Activated naive CD8-positive, alpha-beta T cell treated with anti-CD3 and anti-CD28 coated beads, Interleukin-2, amount 50 U/mL, for 24 hours (primary cell): ENCODE results near the gene ESYT2.

Experiments used
- ATAC-seq: fragments of 150-1000 bp; cut with Tn5 transposase; one replicate; pipeline ENCODE4 v1.10.0; 2021
- DNase-seq: peaks from one replicate; pipeline ENCODE4 v3.0.0; 2021
- H3K27ac Mint-ChIP-seq: one replicate; pipeline ENCODE4 v1.8.0; 2021; ENCODE audit warnings: mild to moderate bottlenecking, mixed read lengths
- H3K27me3 Mint-ChIP-seq: one replicate; pipeline ENCODE4 v1.8.0; 2021; ENCODE audit warnings: mixed read lengths
- H3K36me3 Mint-ChIP-seq: one replicate; pipeline ENCODE4 v1.8.0; 2021; ENCODE audit warnings: low read depth, mixed read lengths
- H3K4me1 Mint-ChIP-seq: one replicate; pipeline ENCODE4 v1.8.0; 2021; ENCODE audit warnings: mixed read lengths
- H3K4me3 Mint-ChIP-seq: one replicate; pipeline ENCODE4 v1.8.0; 2021; ENCODE audit warnings: mild to moderate bottlenecking, moderate library complexity, mixed read lengths
- H3K9me3 Mint-ChIP-seq: one replicate; pipeline ENCODE4 v1.8.0; 2021; ENCODE audit warnings: mixed read lengths

Gene ESYT2

DNA sequence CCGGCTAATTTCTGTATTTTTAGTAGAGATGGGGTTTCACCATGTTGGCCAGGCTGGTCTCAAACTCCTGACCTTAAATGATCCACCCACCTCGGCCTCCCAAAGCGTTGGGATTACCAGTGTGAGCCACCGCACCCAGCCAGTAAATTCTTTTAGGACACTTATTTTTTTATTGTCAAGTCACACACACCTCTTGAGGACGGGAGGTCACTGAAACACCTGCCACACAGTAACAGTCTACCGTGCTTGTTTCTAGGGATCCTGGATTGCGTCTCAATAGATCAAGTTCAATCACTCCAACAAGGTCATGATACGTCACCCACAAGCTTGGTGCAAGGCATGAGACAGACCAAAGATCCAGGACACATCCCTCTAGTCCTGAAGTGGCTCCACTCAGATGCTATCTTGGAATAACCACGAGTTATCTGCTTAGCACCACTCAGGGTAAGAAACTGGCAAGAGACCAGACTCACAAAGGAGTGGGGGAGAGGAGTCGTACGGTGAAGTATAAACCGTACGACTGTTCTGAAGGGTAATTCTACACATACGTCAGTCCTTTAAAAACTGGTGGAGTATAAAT, 65.8 kb downstream of the ESYT2 start:
- Mint-ChIP-seq H3K27me3 (no peaks in the 10 kb centered on the region), H3K9me3 (no peaks in the 10 kb centered on the region), H3K4me1 (peaks cover 11% of the 10 kb centered on the region), H3K4me3 (no peak overlapping the region), H3K36me3 (peaks cover 45% of the 10 kb centered on the region), H3K27ac (no peak overlapping the region)
- ATAC-seq (no peak), DNase-seq (no peak)

DNA sequence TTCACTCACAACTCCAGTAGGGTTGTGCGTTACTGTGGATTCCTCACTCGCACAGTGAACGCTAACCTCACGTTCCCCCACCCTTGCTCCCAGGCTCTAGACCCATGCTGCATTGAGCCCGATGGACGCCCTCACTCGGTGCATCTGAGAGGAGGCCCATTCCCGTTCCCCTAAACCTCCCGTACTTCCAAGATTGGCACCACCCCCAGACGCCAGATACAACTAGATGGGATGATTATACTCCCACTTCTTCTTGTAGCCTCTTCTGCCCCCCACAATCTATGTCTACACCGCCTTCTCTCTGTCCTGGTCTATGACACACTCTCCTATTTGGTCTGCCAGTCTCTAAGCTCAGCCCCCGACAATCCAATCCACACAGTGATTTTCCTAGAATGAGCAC, 67.4 kb downstream of the ESYT2 start:
- Mint-ChIP-seq H3K4me1 (peaks cover 11% of the 10 kb centered on the region), H3K9me3 (no peaks in the 10 kb centered on the region), H3K36me3 (peaks cover 56% of the 10 kb centered on the region), H3K27me3 (no peaks in the 10 kb centered on the region), H3K4me3 (no peak overlapping the region), H3K27ac (no peak overlapping the region)
- no peak for ATAC-seq
- DNase-seq = no peak

DNA sequence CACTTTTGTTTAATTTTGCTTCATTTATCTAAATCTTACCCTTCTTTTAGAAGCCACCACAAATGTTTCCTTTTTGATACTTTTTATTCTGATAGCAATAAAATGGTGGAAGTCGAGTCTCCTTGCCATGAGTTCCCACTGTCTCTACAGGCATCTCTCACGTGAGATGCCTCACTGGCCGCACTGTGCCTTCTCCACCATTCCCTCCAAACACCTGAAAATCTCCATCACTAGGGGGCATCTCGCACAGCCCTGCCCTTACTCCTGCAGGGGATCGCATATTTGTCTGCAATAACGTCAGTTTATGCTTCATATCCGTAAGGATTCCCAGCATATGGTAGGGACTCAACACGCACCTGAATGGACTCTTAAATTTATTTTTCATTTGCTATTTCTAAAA, 68.4 kb downstream of the ESYT2 start:
- Mint-ChIP-seq H3K27ac (no peak overlapping the region), H3K4me1 (peaks cover 3% of the 10 kb centered on the region), H3K27me3 (no peaks in the 10 kb centered on the region), H3K9me3 (no peaks in the 10 kb centered on the region), H3K36me3 (peaks cover 54% of the 10 kb centered on the region), H3K4me3 (no peak overlapping the region)
- no peak for ATAC-seq
- DNase-seq = no peak

DNA sequence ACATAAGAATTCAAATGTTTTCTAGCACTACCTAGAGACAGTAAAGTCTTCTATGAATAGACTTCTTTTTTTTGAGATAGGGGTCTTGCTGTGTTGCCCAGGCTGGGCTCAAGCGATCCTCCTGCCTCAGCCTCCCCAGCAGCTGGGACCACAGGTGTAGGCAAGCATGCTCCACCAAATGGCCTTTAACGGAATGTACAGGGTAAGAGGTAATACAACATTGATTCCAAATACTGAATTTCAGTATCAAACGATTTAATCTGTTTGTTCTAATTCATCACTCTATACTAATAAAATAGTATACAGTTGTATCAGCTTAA, 68.9 kb downstream of the ESYT2 start:
- H3K4me3 Mint-ChIP-seq = no peak overlapping the region
- ATAC-seq (no peak), DNase-seq (no peak)
- H3K27ac Mint-ChIP-seq = no peak overlapping the region
- H3K4me1 Mint-ChIP-seq = no peaks in the 10 kb centered on the region
- H3K9me3 Mint-ChIP-seq = no peaks in the 10 kb centered on the region
- H3K36me3 Mint-ChIP-seq = peaks cover 55% of the 10 kb centered on the region
- H3K27me3 Mint-ChIP-seq = no peaks in the 10 kb centered on the region

DNA sequence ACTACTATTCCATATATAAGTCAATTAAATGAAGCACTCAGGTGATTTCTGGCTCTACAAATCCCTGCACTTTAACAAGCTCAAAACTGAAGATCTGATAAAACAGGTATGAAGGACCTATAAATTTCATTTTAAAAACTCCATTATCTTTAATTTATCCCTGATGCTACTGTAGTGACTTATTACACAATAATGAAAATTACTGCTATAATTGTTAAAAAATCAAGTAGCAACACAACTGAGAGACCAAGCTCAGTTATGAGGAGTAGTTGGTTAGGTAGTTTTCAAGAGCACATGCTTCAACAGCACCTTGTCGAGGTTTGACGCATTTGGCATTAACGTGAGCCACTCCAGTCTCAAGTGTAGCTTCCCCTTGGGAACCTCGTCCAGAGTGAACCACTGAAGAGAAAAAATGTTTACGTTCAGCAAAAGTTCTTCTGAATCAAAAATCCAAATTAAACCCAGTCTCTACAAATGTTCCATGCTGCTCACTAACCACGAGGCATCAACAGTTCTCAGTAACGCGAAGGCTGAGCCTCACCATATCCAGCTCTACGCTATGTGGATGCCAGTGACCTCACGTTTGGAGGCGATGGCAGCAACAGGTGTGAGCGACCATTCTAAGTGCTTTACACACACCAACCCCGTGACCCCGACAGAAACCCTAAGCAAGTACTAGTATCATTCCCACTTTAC, 69.4 kb downstream of the ESYT2 start:
- Mint-ChIP-seq H3K27ac (no peak overlapping the region), H3K4me3 (no peak overlapping the region), H3K9me3 (no peaks in the 10 kb centered on the region), H3K27me3 (no peaks in the 10 kb centered on the region), H3K4me1 (no peaks in the 10 kb centered on the region), H3K36me3 (peaks cover 57% of the 10 kb centered on the region)
- DNase-seq (no peak), ATAC-seq (no peak)

DNA sequence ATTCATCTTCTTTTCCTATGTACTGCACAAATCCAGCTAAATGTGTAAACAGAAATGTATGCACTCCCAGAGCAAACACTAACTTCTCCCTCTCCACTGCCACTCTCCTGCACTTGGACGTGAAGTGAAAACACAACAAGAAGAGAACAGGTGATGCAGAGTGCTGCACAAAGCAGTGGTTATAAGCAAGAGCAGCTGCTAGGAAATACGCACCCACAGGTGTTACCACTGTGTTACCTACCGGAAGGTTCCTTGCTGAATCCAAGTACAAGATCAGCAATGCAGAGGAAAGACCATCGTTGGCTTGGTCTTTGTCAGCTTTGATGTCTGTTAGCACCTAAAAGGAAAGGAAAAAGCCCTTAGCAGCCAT, 70.1 kb downstream of the ESYT2 start:
- ATAC-seq = no peak

DNA sequence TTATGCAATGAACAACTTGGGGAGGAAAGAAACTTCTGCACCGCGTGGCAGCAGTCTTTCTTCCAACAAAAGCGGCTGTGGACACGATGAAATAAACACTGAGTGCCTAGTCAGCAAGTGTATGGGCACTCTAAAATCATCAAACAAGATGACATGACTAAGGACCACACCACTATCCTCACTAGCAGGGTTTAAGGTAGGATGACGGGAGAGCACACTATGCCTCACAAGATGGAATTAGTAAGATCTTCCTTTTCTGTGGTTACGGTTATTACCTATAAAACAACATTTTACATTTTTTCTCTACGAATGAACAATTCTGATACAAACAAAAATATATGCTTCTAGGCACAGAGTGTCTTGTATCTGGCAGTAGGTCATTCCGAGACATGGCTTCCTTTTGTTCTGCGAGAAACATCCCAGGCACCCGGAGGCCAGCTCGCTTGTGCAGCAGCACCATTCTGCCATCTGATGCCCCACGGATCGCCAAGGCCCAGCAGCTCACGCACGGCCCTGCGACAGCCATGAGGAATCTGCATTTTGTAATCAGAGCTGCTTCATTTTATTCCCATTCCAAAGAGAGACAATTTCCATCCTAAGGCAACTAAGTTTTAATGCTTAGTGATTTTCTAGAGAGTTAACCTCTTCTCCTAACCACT, 70.6 kb downstream of the ESYT2 start:
- Mint-ChIP-seq H3K27ac (no peak overlapping the region), H3K36me3 (peaks cover 54% of the 10 kb centered on the region), H3K4me1 (no peaks in the 10 kb centered on the region), H3K27me3 (no peaks in the 10 kb centered on the region), H3K9me3 (no peaks in the 10 kb centered on the region), H3K4me3 (no peak overlapping the region)
- ATAC-seq (no peak), DNase-seq (no peak)

More for the DNA sequence above, 70.1 kb downstream of the ESYT2 start:
- Mint-ChIP-seq H3K27me3 (no peaks in the 10 kb centered on the region), H3K9me3 (no peaks in the 10 kb centered on the region), H3K4me1 (no peaks in the 10 kb centered on the region), H3K4me3 (no peak overlapping the region), H3K27ac (no peak overlapping the region), H3K36me3 (peaks cover 55% of the 10 kb centered on the region)
- no peak for DNase-seq

DNA sequence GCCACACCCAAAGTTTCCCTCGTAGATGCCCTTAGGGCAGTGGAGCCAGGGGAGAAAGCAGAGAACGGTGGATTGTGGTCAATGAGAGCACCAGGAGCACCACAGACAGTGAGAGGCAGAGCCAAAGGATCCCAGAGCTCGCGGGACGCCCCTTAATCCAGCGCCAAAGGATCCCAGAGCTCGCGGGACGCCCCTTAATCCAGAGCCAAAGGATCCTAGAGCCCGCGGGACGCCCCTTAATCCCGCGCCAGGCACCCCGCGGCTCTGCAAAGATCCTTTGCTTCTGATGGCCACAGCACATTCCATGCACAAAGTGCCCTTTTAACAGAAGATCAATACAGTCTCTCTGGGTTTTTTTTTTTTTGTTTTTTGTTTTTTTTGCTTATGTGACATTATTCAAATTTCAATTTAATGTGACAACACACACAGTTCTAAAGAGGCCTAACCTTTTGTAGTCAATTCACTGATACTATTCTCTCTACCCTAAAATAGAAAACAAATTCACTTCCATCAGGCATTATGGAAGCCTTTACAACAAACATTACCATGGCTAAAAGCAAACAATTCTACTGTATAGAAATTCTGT, 71.8 kb downstream of the ESYT2 start:
- H3K27ac Mint-ChIP-seq = no peak overlapping the region
- H3K36me3 Mint-ChIP-seq = peaks cover 61% of the 10 kb centered on the region
- peaks cover 4% of the 10 kb centered on the region for H3K4me1 Mint-ChIP-seq
- H3K9me3 Mint-ChIP-seq = no peaks in the 10 kb centered on the region
- H3K4me3 Mint-ChIP-seq = no peak overlapping the region
- no peak for ATAC-seq
- H3K27me3 Mint-ChIP-seq = no peaks in the 10 kb centered on the region
- no peak for DNase-seq

DNA sequence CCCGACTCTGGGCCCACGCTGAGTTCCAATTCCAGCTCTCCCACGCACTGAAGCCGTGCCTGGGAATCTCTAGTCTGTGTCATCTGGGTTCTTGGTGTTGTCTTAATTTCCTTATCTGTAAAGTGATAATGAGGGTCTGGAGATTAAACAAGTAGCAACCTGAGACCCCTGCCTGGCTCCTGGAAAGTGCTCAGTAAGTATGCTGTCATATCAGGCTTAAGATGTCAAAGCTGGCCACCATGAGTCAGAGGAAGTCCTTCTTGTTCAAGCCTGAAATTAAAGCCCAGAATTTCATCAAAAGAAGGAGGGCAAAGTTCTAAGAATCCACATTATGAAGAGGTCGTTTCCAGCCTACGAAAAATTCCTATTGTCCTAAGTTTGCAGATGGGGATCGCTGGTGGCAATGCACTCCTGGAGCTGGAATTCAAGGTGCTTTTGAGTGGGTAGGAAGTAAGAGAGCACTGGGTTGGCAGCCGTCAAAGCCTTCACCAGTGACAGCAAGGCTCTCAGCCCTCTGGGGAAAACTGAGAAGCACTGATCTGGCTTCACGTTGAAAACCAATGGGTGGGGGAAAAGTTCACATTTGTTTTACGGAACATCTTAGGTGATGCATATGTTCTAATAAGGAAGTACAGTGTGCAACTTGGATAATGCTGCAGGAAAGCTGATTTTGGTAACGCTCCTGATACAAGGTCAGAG, 74.4 kb downstream of the ESYT2 start:
- Mint-ChIP-seq H3K4me1 (peaks cover 12% of the 10 kb centered on the region), H3K36me3 (peaks cover 47% of the 10 kb centered on the region), H3K4me3 (no peak overlapping the region), H3K27me3 (no peaks in the 10 kb centered on the region), H3K27ac (no peak overlapping the region), H3K9me3 (no peaks in the 10 kb centered on the region)
- ATAC-seq = no peak
- no peak for DNase-seq

DNA sequence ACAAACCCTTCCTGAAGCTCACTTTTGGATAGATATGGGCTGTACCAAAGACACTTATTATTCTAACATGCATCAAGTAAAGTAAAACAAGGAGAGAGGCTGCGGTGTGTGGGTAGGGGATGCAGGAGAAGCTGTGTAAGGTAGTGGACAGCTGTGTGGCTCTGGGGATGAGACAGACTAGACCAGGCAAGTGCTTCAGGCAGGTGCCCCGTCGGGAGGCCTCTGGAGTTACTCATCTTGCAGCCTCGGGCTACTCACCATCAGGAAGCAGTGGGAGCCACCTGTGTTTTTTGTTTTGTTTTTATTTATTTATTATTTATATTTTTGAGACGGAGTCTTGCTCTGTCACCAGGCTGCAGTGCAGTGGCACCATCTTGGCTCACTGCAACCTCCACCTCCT, 75.4 kb downstream of the ESYT2 start:
- peaks cover 44% of the 10 kb centered on the region for H3K36me3 Mint-ChIP-seq
- ATAC-seq (no peak), DNase-seq (no peak)
- no peak overlapping the region for H3K4me3 Mint-ChIP-seq
- peak overlapping the region; percentile 43 for H3K27ac Mint-ChIP-seq
- H3K4me1 Mint-ChIP-seq = peaks cover 12% of the 10 kb centered on the region
- no peaks in the 10 kb centered on the region for H3K9me3 Mint-ChIP-seq
- no peaks in the 10 kb centered on the region for H3K27me3 Mint-ChIP-seq

DNA sequence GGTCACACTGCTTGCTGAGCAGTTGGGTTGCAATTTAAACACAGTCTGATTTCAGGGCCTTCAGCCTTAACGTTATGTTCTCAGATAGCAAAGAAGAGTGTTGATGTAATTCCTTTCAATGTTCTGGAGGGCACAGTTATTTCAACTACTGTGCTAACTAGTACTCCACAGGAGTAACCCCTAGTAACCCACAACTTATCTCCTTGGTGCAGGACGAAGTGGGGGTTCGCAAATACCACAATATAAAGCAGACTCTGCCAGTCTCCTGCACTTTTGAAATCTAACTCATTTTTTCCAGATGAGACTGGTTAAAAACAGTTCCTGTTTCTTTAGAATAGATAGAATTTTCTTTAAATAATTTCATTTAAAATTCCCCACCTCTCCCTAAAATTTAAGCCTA, 77.6 kb downstream of the ESYT2 start:
- no peak overlapping the region for H3K27ac Mint-ChIP-seq
- H3K36me3 Mint-ChIP-seq = peaks cover 35% of the 10 kb centered on the region
- DNase-seq (no peak), ATAC-seq (no peak)
- no peaks in the 10 kb centered on the region for H3K27me3 Mint-ChIP-seq
- no peak overlapping the region for H3K4me3 Mint-ChIP-seq
- H3K4me1 Mint-ChIP-seq = peaks cover 12% of the 10 kb centered on the region
- H3K9me3 Mint-ChIP-seq = no peaks in the 10 kb centered on the region

DNA sequence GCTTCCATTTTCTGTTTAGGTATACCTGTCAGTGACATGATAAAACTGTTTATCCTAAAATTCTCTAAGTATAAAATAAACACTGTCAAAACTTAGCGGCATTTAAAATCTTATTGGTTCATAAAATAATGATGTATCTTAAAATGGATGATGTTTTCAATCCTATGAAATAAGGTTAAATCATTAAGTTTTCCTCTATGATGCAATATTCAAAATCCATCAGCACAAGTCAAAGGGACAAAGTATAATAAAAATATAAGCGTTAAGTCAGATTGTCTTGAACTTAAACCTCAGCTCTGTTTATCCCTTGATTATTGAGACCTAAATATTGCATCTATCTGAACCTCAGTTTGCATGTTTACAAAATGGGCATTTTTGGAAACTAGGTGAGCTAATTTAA, 78.1 kb downstream of the ESYT2 start:
- no peaks in the 10 kb centered on the region for H3K9me3 Mint-ChIP-seq
- no peak overlapping the region for H3K27ac Mint-ChIP-seq
- H3K27me3 Mint-ChIP-seq = no peaks in the 10 kb centered on the region
- ATAC-seq (no peak), DNase-seq (no peak)
- no peak overlapping the region for H3K4me3 Mint-ChIP-seq
- peaks cover 12% of the 10 kb centered on the region for H3K4me1 Mint-ChIP-seq
- H3K36me3 Mint-ChIP-seq = peaks cover 37% of the 10 kb centered on the region

DNA sequence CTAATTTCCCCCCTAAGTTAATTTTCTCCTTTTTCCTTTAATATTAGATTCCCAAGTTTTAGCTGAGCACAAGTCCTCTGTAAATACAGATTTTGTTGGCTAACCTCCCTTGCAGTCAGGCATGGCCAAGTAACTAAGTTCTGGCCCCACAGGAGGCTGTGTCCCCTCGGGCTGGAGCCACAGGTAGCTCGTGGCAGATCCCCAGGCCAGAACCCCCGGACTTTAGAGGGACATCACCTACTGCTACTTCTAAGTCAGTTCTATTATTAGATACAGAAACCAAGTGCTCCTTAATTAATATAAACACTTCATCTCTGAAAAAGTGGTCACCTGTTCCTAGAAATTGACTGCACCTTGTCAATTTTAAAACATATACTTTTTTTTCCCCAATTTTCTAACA, 78.6 kb downstream of the ESYT2 start:
- DNase-seq (no peak), ATAC-seq (no peak)
- Mint-ChIP-seq H3K4me1 (peaks cover 12% of the 10 kb centered on the region), H3K4me3 (no peak overlapping the region), H3K27ac (no peak overlapping the region), H3K36me3 (peaks cover 38% of the 10 kb centered on the region), H3K27me3 (no peaks in the 10 kb centered on the region), H3K9me3 (no peaks in the 10 kb centered on the region)

DNA sequence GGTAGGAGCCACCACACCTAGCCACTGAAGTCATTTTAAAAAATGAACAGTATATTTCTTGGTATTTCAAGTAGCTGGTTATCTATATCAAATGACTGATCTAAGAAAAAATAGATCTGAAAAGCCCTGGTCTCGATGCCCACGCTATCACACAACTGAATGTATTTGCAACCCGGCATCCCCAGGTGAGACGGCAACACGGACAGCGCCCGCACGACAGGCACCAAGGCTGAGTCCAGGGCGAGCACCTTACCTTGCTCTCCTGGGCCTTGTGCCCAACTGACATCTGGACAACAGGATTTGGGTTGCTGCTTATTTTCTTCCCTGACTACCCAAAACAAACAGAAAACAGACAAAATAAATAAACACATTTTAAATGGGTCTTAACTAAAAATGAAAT, 79.9 kb downstream of the ESYT2 start:
- Mint-ChIP-seq H3K27me3 (no peaks in the 10 kb centered on the region), H3K36me3 (peaks cover 41% of the 10 kb centered on the region), H3K9me3 (no peaks in the 10 kb centered on the region), H3K27ac (no peak overlapping the region), H3K4me3 (no peak overlapping the region), H3K4me1 (peaks cover 12% of the 10 kb centered on the region)
- DNase-seq = no peak
- ATAC-seq = no peak

DNA sequence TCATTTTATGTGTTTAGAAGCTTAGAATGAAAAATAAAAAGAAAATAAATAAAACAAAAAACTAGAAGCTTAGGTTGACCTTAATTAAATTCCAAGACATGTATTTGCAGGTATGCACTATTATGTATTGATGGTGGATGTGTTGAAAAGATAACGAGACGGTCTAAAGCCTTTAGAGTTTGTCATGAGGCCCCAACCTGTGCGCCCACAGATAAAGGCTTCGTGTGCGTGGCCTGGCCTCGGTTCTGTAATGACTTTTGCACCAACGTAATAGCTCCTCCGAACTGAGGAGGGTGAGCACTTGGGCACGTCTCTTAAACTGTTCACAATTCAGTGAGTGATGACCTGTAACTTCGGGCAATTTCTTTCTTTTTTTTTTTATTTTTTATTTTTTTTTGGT, 81.0 kb downstream of the ESYT2 start:
- H3K4me1 Mint-ChIP-seq = peaks cover 12% of the 10 kb centered on the region
- no peak overlapping the region for H3K27ac Mint-ChIP-seq
- H3K9me3 Mint-ChIP-seq = no peaks in the 10 kb centered on the region
- H3K27me3 Mint-ChIP-seq = no peaks in the 10 kb centered on the region
- ATAC-seq (no peak), DNase-seq (no peak)
- no peak overlapping the region for H3K4me3 Mint-ChIP-seq
- H3K36me3 Mint-ChIP-seq = peaks cover 41% of the 10 kb centered on the region
